GM23248 (cell line): Measurements from ENCODE around the gene POLN. TPM values are rescaled to one million over a fixed set of nuclear protein-coding genes. Genes with fewer than 3 reads are reported as not detected.

Source experiments
- DNase-seq: peaks from one replicate; pipeline ENCODE4 v3.0.0-alpha.2; 2015
- H2AFZ ChIP-seq: fragments of 200-600 bp; sonication (generic); 2 replicates; pipeline ENCODE4 v1.6.1; 2016; ENCODE audit warnings: antibody characterized with exemption
- H3F3A ChIP-seq: fragments of 200-600 bp; sonication (generic); 2 replicates; pipeline ENCODE4 v1.6.1; 2016; ENCODE audit warnings: mild to moderate bottlenecking, antibody characterized with exemption, mixed run types; ENCODE audit not compliant: insufficient read depth
- H3K27ac ChIP-seq: fragments of 200-600 bp; sonication (generic); 2 replicates; pipeline ENCODE4 v1.5.1; 2016; ENCODE audit warnings: mild to moderate bottlenecking
- H3K27me3 ChIP-seq: fragments of 200-600 bp; sonication (generic); replicated peaks from 2 replicates; pipeline ENCODE4 v1.6.1; 2016; ENCODE audit warnings: mild to moderate bottlenecking; ENCODE audit not compliant: insufficient read depth
- H3K36me3 ChIP-seq: fragments of 200-600 bp; sonication (generic); 2 replicates; pipeline ENCODE4 v1.6.1; 2016; ENCODE audit warnings: low read depth, mild to moderate bottlenecking
- H3K4me1 ChIP-seq: fragments of 200-600 bp; sonication (generic); 2 replicates; pipeline ENCODE4 v1.6.1; 2016; ENCODE audit warnings: mild to moderate bottlenecking; ENCODE audit not compliant: insufficient read depth
- H3K4me2 ChIP-seq: fragments of 200-600 bp; sonication (generic); one replicate; pipeline ENCODE4 v1.6.1; 2016; ENCODE audit warnings: mild to moderate bottlenecking; ENCODE audit not compliant: unreplicated experiment
- H3K4me3 ChIP-seq: fragments of 200-600 bp; sonication (generic); 2 replicates; pipeline ENCODE4 v1.5.1; 2016; ENCODE audit warnings: mild to moderate bottlenecking
- H3K79me2 ChIP-seq: fragments of 200-600 bp; sonication (generic); 2 replicates; pipeline ENCODE4 v1.6.1; 2016; ENCODE audit warnings: mild to moderate bottlenecking; ENCODE audit not compliant: insufficient read depth
- H3K9ac ChIP-seq: fragments of 200-600 bp; sonication (generic); 2 replicates; pipeline ENCODE4 v1.6.1; 2016; ENCODE audit warnings: mild to moderate bottlenecking
- H3K9me2 ChIP-seq: fragments of 200-600 bp; sonication (generic); 2 replicates; pipeline ENCODE4 v1.6.1; 2016; ENCODE audit warnings: mixed run types, mild to moderate bottlenecking, moderate library complexity; ENCODE audit not compliant: insufficient read depth
- H3K9me3 ChIP-seq: fragments of 200-600 bp; sonication (generic); one replicate; pipeline ENCODE4 v1.6.1; 2017; ENCODE audit warnings: low read depth
- H4K20me1 ChIP-seq: fragments of 200-600 bp; sonication (generic); 2 replicates; pipeline ENCODE4 v1.6.0; 2016; ENCODE audit not compliant: insufficient read depth
- EZH2 ChIP-seq: fragments of 200-600 bp; sonication (generic); IDR thresholded peaks from 2 replicates; pipeline ENCODE4 v1.6.1; 2018; ENCODE audit warnings: antibody characterized with exemption, mild to moderate bottlenecking; ENCODE audit not compliant: insufficient read depth, poor library complexity, severe bottlenecking
- EZH2phosphoT487 ChIP-seq: fragments of 200-600 bp; sonication (generic); IDR thresholded peaks from 2 replicates; pipeline ENCODE4 v1.6.1; 2018; ENCODE audit warnings: antibody characterized with exemption, moderate library complexity, mild to moderate bottlenecking, low read depth; ENCODE audit not compliant: insufficient read depth
- WGBS, 2 experiments: methylation state at CpG; one replicate each; pipeline ENCODE4 v1.1.6; 2015 to 2017; ENCODE audit warnings: low lambda C conversion rate in 2 of 2, low coverage in 1 of 2; ENCODE audit errors: missing lambda C conversion rate in 2 of 2; 5-methylcytosine and 5-hydroxymethylcytosine counted together
- in situ Hi-C: fragments of 300-500 bp; cut with MboI; formaldehyde crosslinking; loops from 2 replicates; pipeline ENCODE4 v1.15.0; 2020
- polyA plus RNA-seq: library from polyadenylated mRNA; unstranded; fragments of >200 nt; fragmentation: Nextera tagmentation; extraction: Ambion mirVana; gene quantifications from 2 replicates; pipeline ENCODE4 v1.2.1, GENCODE V29; 2016
- total RNA-seq: library from RNA; depleted of rRNA; stranded (reverse); fragments of >200 nt; shearing (Covaris generic); gene quantifications from 2 replicates; pipeline ENCODE4 v1.2.3, GENCODE V29; 2014

The POLN gene
- total and polyA plus RNA-seq, 2 experiments from 2014 or later, result 1.6 to 3.9 TPM

- H3K79me2 ChIP-seq, result no peaks in the 10 kb centered on the region
- no peak overlapping the region for H3K27ac ChIP-seq
- no peaks in the 10 kb centered on the region; the same call in 1 of the 2 replicates for H3F3A ChIP-seq
- in situ Hi-C loops, result no loop called here
- WGBS, 2 experiments, result 96 to 100% methylated on average over 1 of the region's 1 CpG
- no peak overlapping the region for H2AFZ ChIP-seq
- H3K4me1 ChIP-seq, result peaks cover 9% of the 10 kb centered on the region; the same call in 1 of the 2 replicates
- no peaks in the 10 kb centered on the region for H3K27me3 ChIP-seq
- DNase-seq, result peak; percentile 47
- H3K4me2 ChIP-seq, result no peak overlapping the region
- H3K9ac ChIP-seq, result no peak overlapping the region
- H3K9me2 ChIP-seq, result no peaks in the 10 kb centered on the region
- H4K20me1 ChIP-seq, result no peaks in the 10 kb centered on the region
- no peaks in the 10 kb centered on the region for H3K36me3 ChIP-seq
- no peaks in the 10 kb centered on the region for H3K9me3 ChIP-seq
- no peak overlapping the region for H3K4me3 ChIP-seq
- TF ChIP-seq EZH2 (no peak), EZH2phosphoT487 (no peak)
Observed at GRCh38 chr4:2105559-2105958, 136.4 kb downstream of the POLN start.

GRCh38 chr4:2104556-2105345 is 137.2 kb downstream of the POLN start:
- Histone ChIP-seq H4K20me1 (no peaks in the 10 kb centered on the region), H3F3A (no peaks in the 10 kb centered on the region; the same call in 1 of the 2 replicates), H3K36me3 (no peaks in the 10 kb centered on the region), H3K9ac (no peak overlapping the region), H3K27me3 (no peaks in the 10 kb centered on the region), H3K4me1 (peaks cover 9% of the 10 kb centered on the region; the same call in 1 of the 2 replicates), H3K4me3 (no peak overlapping the region), H2AFZ (no peak overlapping the region), H3K4me2 (no peak overlapping the region), H3K9me3 (no peaks in the 10 kb centered on the region), H3K79me2 (no peaks in the 10 kb centered on the region), H3K27ac (no peak overlapping the region), H3K9me2 (no peaks in the 10 kb centered on the region)
- WGBS, 2 experiments, result 84 to 86% methylated on average over 9 of the region's 9 CpGs
- TF ChIP-seq EZH2, result no peak
- no peak for TF ChIP-seq EZH2phosphoT487
- no peak for DNase-seq
- in situ Hi-C loops, result no loop called here

GRCh38 chr4:2103843-2104547 is 137.9 kb downstream of the POLN start:
- no peaks in the 10 kb centered on the region for H3K36me3 ChIP-seq
- no peak overlapping the region for H3K4me2 ChIP-seq
- no peak overlapping the region for H3K4me3 ChIP-seq
- no peaks in the 10 kb centered on the region; the same call in 1 of the 2 replicates for H3F3A ChIP-seq
- H3K4me1 ChIP-seq, result peaks cover 9% of the 10 kb centered on the region; the same call in 1 of the 2 replicates
- no peaks in the 10 kb centered on the region for H4K20me1 ChIP-seq
- H3K27ac ChIP-seq, result no peak overlapping the region
- no peak overlapping the region for H3K9ac ChIP-seq
- H3K27me3 ChIP-seq, result no peaks in the 10 kb centered on the region
- TF ChIP-seq EZH2 (no peak), EZH2phosphoT487 (no peak)
- no peak overlapping the region for H2AFZ ChIP-seq
- WGBS, 2 experiments, result 60 to 63% methylated on average over 2 of the region's 2 CpGs
- no peak for DNase-seq
- no peaks in the 10 kb centered on the region for H3K9me3 ChIP-seq
- no peaks in the 10 kb centered on the region for H3K9me2 ChIP-seq
- H3K79me2 ChIP-seq, result no peaks in the 10 kb centered on the region
- in situ Hi-C loops, result no loop called here

GRCh38 chr4:2103127-2103842 is 138.6 kb downstream of the POLN start:
- peaks cover 9% of the 10 kb centered on the region; the same call in 1 of the 2 replicates for H3K4me1 ChIP-seq
- WGBS, 2 experiments, result 71 to 72% methylated on average over 5 of the region's 5 CpGs
- H3F3A ChIP-seq, result no peaks in the 10 kb centered on the region; the same call in 1 of the 2 replicates
- H3K9me2 ChIP-seq, result no peaks in the 10 kb centered on the region
- H3K4me2 ChIP-seq, result no peak overlapping the region
- no peak for DNase-seq
- no peaks in the 10 kb centered on the region for H3K79me2 ChIP-seq
- H3K27me3 ChIP-seq, result no peaks in the 10 kb centered on the region
- H3K9me3 ChIP-seq, result no peaks in the 10 kb centered on the region
- H3K9ac ChIP-seq, result no peak overlapping the region
- H3K27ac ChIP-seq, result no peak overlapping the region
- no peaks in the 10 kb centered on the region for H3K36me3 ChIP-seq
- in situ Hi-C loops, result no loop called here
- no peak overlapping the region for H2AFZ ChIP-seq
- H3K4me3 ChIP-seq, result no peak overlapping the region
- H4K20me1 ChIP-seq, result no peaks in the 10 kb centered on the region
- TF ChIP-seq EZH2 (no peak), EZH2phosphoT487 (no peak)
